Left ventricle myocardium inferior (tissue), 1 donor: ENCODE measurements around the gene NAA80. TPM values are rescaled to one million over a fixed set of nuclear protein-coding genes. Genes with fewer than 3 reads are reported as not detected.

Experiments used
- DNase-seq: peaks from one replicate; pipeline ENCODE4 v3.0.0-alpha.2; 2020
- H3K27ac ChIP-seq: fragments of 200-600 bp; replicated peaks from 2 replicates; pipeline ENCODE4 v1.8.0; 2021
- H3K27me3 ChIP-seq: fragments of 200-600 bp; 2 replicates; pipeline ENCODE4 v1.8.0; 2021; ENCODE audit warnings: low read depth
- H3K36me3 ChIP-seq: fragments of 200-600 bp; 2 replicates; pipeline ENCODE4 v1.8.0; 2021
- H3K4me1 ChIP-seq: fragments of 200-600 bp; 2 replicates; pipeline ENCODE4 v1.8.0; 2021
- H3K4me3 ChIP-seq: fragments of 200-600 bp; 2 replicates; pipeline ENCODE4 v1.8.0; 2021; ENCODE audit warnings: mild to moderate bottlenecking, moderate library complexity
- H3K9me3 ChIP-seq: fragments of 200-600 bp; replicated peaks from 2 replicates; pipeline ENCODE4 v1.8.0; 2021
- CTCF ChIP-seq: fragments of 200-600 bp; IDR thresholded peaks from 2 replicates; pipeline ENCODE4 v1.8.0; 2021; ENCODE audit warnings: antibody characterized with exemption, mild to moderate bottlenecking, borderline replicate concordance
- intact Hi-C: fragments of 100-400 bp; cut with micrococcal nuclease; formaldehyde crosslinking; loops from one replicate; pipeline ENCODE4 v1.11.0; 2022
- total RNA-seq: library from RNA; stranded (reverse); fragmentation: NEBNext Ultra II Directional; extraction: Animal tissue kit (Norgen Biotek cat#: 25700); gene quantifications from one replicate; pipeline ENCODE4 v1.2.1, GENCODE V29; 2021
- donor health status: DM: no; HTN: yes; CAD: no; lungs with severe emphysema.

The NAA80 gene
- total RNA-seq, 1 donor from 2014 or later: 5.3 TPM

- H3K36me3 ChIP-seq: no peaks in the 10 kb centered on the region
- intact Hi-C loops: no loop called here
- H3K9me3 ChIP-seq: no peaks in the 10 kb centered on the region
- DNase-seq: no peak
- H3K4me3 ChIP-seq: no peak overlapping the region
- H3K27ac ChIP-seq: no peak overlapping the region
- TF ChIP-seq CTCF: no peak
- H3K27me3 ChIP-seq: peaks cover 15% of the 10 kb centered on the region
- H3K4me1 ChIP-seq: peaks cover 55% of the 10 kb centered on the region
Measured at GRCh38 chr3:50341996-50342650, 42.9 kb upstream of the NAA80 start.

- intact Hi-C loops: no loop called here
- Histone ChIP-seq H3K4me1 (peaks cover 60% of the 10 kb centered on the region), H3K27ac (peak overlapping the region; percentile 95), H3K27me3 (peaks cover 15% of the 10 kb centered on the region), H3K9me3 (no peaks in the 10 kb centered on the region), H3K36me3 (no peaks in the 10 kb centered on the region), H3K4me3 (peak overlapping the region; percentile 97)
- no peak for TF ChIP-seq CTCF
- DNase-seq: no peak
Measured at GRCh38 chr3:50341537-50341936, 42.3 kb upstream of the NAA80 start.

GRCh38 chr3:50340448-50341329 lies 41.5 kb upstream of the NAA80 start, which contains the start of gene RASSF1:
RASSF1 (minus strand) TSS chr3:50340836; CDS start chr3:50340805, 31 bp downstream.
- no peaks in the 10 kb centered on the region for H3K9me3 ChIP-seq
- H3K36me3 ChIP-seq: no peaks in the 10 kb centered on the region
- H3K27me3 ChIP-seq: peaks cover 15% of the 10 kb centered on the region
- H3K4me3 ChIP-seq: peak within 1 kb of the TSS; percentile 97
- no peak for TF ChIP-seq CTCF
- DNase-seq: peak; percentile 82
- H3K4me1 ChIP-seq: peaks cover 64% of the 10 kb centered on the region
- intact Hi-C loops: no loop called here
- H3K27ac ChIP-seq: peak within 1 kb of the TSS; percentile 95

- Histone ChIP-seq H3K36me3 (no peaks in the 10 kb centered on the region), H3K4me1 (peaks cover 64% of the 10 kb centered on the region), H3K27me3 (peaks cover 15% of the 10 kb centered on the region), H3K4me3 (peak overlapping the region; percentile 97), H3K27ac (peak overlapping the region; percentile 95), H3K9me3 (no peaks in the 10 kb centered on the region)
- intact Hi-C loops: no loop called here
- no peak for TF ChIP-seq CTCF
- DNase-seq: no peak
Measured at GRCh38 chr3:50340147-50340447, 40.9 kb upstream of the NAA80 start.

- Histone ChIP-seq H3K27me3 (peaks cover 15% of the 10 kb centered on the region), H3K27ac (peak overlapping the region; percentile 95), H3K4me3 (peak overlapping the region; percentile 97), H3K4me1 (peaks cover 67% of the 10 kb centered on the region), H3K9me3 (no peaks in the 10 kb centered on the region), H3K36me3 (no peaks in the 10 kb centered on the region)
- TF ChIP-seq CTCF: no peak
- no peak for DNase-seq
- intact Hi-C loops: no loop called here
Measured at GRCh38 chr3:50339485-50340146, 40.4 kb upstream of the NAA80 start.
